Keratinocyte (primary cell): ENCODE data around the gene KCNK18. TPM values are rescaled to one million over a fixed set of nuclear protein-coding genes. Genes with fewer than 3 reads are reported as not detected.

Experiments
- DNase-seq: peaks from one replicate; pipeline ENCODE4 v3.0.0-alpha.2; 2011; ENCODE audit warnings: low read depth, missing footprints, low spot score
- FAIRE-seq: peaks from 2 replicates; lab custom pipeline; 2011; peaks lifted over from hg19 to GRCh38; lab: Jason Lieb, UNC
- H2AFZ ChIP-seq: 2 replicates; pipeline ENCODE4 v1.6.0; 2012; ENCODE audit warnings: low read length, control low read depth, inconsistent platforms; ENCODE audit not compliant: control insufficient read depth
- H3K27ac ChIP-seq: 2 replicates; pipeline ENCODE4 v1.5.1; 2011; ENCODE audit warnings: low read length; ENCODE audit not compliant: control insufficient read depth, insufficient read depth
- H3K27me3 ChIP-seq: 3 replicates; pipeline ENCODE4 v1.6.0; 2011; ENCODE audit warnings: low read length; ENCODE audit not compliant: control insufficient read depth, insufficient read depth; ENCODE audit errors: extremely low read depth
- H3K36me3 ChIP-seq, 2 experiments: 2 replicates in 1 of 2; 3 replicates in 1 of 2; pipeline ENCODE4 v1.5.1; 2011; ENCODE audit warnings: low read length in 2 of 2, mild to moderate bottlenecking in 1 of 2; ENCODE audit not compliant: control insufficient read depth in 2 of 2, insufficient read depth in 2 of 2; ENCODE audit errors: extremely low read depth in 1 of 2
- H3K4me1 ChIP-seq: 3 replicates; pipeline ENCODE4 v1.5.1; 2011; ENCODE audit warnings: low read length; ENCODE audit not compliant: control insufficient read depth, insufficient read depth; ENCODE audit errors: extremely low read depth
- H3K4me2 ChIP-seq: 3 replicates; pipeline ENCODE4 v1.6.0; 2011; ENCODE audit warnings: low read depth, low read length; ENCODE audit not compliant: control insufficient read depth, insufficient read depth; ENCODE audit errors: extremely low read depth
- H3K4me3 ChIP-seq, 3 experiments: fragments of 200-600 bp in 1 of 3; sonication (generic) in 1 of 3; 2 replicates in 2 of 3; 3 replicates in 1 of 3; pipeline ENCODE4 v1.5.1; 2011 to 2016; ENCODE audit warnings: low read length in 3 of 3, mild to moderate bottlenecking in 3 of 3, control low read depth in 2 of 3, inconsistent platforms in 1 of 3, low read depth in 1 of 3, mixed read lengths in 1 of 3, mixed run types in 1 of 3, moderate library complexity in 1 of 3; ENCODE audit not compliant: control insufficient read depth in 2 of 3, insufficient read depth in 2 of 3; ENCODE audit errors: extremely low read depth in 1 of 3
- H3K79me2 ChIP-seq: 2 replicates; pipeline ENCODE4 v1.6.0; 2012; ENCODE audit warnings: low read length; ENCODE audit not compliant: control insufficient read depth, insufficient read depth
- H3K9ac ChIP-seq: 3 replicates; pipeline ENCODE4 v1.6.0; 2011; ENCODE audit warnings: low read length; ENCODE audit not compliant: control insufficient read depth, insufficient read depth; ENCODE audit errors: extremely low read depth
- H3K9me1 ChIP-seq: 3 replicates; pipeline ENCODE4 v1.6.0; 2011; ENCODE audit warnings: low read length; ENCODE audit not compliant: control insufficient read depth, insufficient read depth; ENCODE audit errors: extremely low read depth
- H3K9me3 ChIP-seq: 2 replicates; pipeline ENCODE4 v1.5.1; 2012; ENCODE audit warnings: low read depth, low read length; ENCODE audit not compliant: control insufficient read depth
- H4K20me1 ChIP-seq: 3 replicates; pipeline ENCODE4 v1.6.0; 2011; ENCODE audit warnings: low read length; ENCODE audit not compliant: control insufficient read depth, insufficient read depth; ENCODE audit errors: extremely low read depth
- CTCF ChIP-seq, 3 experiments: IDR thresholded peaks in 1 of 3; conservative IDR thresholded peaks in 1 of 3; optimal IDR thresholded peaks in 1 of 3; 2 replicates in 2 of 3; 3 replicates in 1 of 3; pipeline versions ENCODE3 to v1.5.1; 2011; ENCODE audit warnings: low read length in 3 of 3, mild to moderate bottlenecking in 3 of 3, moderate library complexity in 2 of 3, control low read depth in 1 of 3, inconsistent platforms in 1 of 3; ENCODE audit not compliant: insufficient read depth in 2 of 3; ENCODE audit errors: extremely low read depth in 1 of 3
- EZH2 ChIP-seq: IDR thresholded peaks from one replicate; pipeline ENCODE4 v1.6.1; 2012; ENCODE audit warnings: inconsistent platforms, mild to moderate bottlenecking, low read length, moderate library complexity
- dilution Hi-C: fragments of 300-500 bp; cut with MboI; formaldehyde crosslinking; loops from one replicate; pipeline ENCODE4 v1.7.0; 2020; ENCODE audit warnings: low sequenced_read_pairs; ENCODE audit not compliant: extremely low pct_ligation_motif_present
- polyA plus RNA-seq, 5 experiments: library from polyadenylated mRNA; depleted of rRNA in 3 of 5; stranded (reverse) in 3 of 5; stranded (forward) in 1 of 5; unstranded in 1 of 5; fragments of >200 nt; gene quantifications; 1 replicate in 1 of 5; 2 replicates in 3 of 5; 3 replicates in 1 of 5; pipeline versions ENCODE4 v1.2.1 to v1.2.3, GENCODE V29; 2011 to 2012; ENCODE audit warnings: missing spikeins in 2 of 5, low read depth in 1 of 5, low replicate concordance in 1 of 5

KCNK18 gene
- polyA plus RNA-seq, 1 donor (not counting 4 experiments of a cell fraction or from before 2014, with no cell fraction given) = not detected

DNA sequence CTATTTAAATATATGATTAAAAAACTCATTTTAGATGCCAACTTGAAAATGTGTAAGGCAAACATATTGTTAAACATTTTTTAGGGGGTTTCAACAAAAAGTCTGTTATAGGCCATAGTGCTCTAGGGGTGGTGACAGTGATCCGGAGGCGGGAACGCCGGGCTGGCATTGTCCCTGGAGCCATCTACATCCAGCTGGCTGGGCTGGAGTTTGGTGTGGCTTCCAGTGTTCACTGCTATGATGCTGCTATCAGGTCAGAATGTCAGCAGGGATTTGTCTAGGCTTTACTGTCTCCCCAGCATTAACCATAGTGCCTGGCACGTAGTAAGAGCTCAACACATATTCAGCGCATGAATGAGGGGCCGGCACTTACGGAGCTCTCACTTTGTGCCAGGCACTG is 41.8 kb downstream of the KCNK18 start:
- no peaks in the 10 kb centered on the region for H3K4me1 ChIP-seq
- no peaks in the 10 kb centered on the region for H3K36me3 ChIP-seq
- H3K27me3 ChIP-seq = peaks cover 64% of the 10 kb centered on the region
- no peaks in the 10 kb centered on the region for H3K9me1 ChIP-seq
- no peaks in the 10 kb centered on the region for H3K79me2 ChIP-seq
- DNase-seq (no peak), FAIRE-seq (no peak)
- no peak overlapping the region for H3K4me3 ChIP-seq
- dilution Hi-C loops = no loop called here
- no peaks in the 10 kb centered on the region for H3K9me3 ChIP-seq
- H2AFZ ChIP-seq = no peak overlapping the region
- no peaks in the 10 kb centered on the region for H4K20me1 ChIP-seq
- no peak overlapping the region for H3K9ac ChIP-seq
- H3K27ac ChIP-seq = no peak overlapping the region
- no peak overlapping the region for H3K4me2 ChIP-seq
- TF ChIP-seq EZH2 = no peak

DNA sequence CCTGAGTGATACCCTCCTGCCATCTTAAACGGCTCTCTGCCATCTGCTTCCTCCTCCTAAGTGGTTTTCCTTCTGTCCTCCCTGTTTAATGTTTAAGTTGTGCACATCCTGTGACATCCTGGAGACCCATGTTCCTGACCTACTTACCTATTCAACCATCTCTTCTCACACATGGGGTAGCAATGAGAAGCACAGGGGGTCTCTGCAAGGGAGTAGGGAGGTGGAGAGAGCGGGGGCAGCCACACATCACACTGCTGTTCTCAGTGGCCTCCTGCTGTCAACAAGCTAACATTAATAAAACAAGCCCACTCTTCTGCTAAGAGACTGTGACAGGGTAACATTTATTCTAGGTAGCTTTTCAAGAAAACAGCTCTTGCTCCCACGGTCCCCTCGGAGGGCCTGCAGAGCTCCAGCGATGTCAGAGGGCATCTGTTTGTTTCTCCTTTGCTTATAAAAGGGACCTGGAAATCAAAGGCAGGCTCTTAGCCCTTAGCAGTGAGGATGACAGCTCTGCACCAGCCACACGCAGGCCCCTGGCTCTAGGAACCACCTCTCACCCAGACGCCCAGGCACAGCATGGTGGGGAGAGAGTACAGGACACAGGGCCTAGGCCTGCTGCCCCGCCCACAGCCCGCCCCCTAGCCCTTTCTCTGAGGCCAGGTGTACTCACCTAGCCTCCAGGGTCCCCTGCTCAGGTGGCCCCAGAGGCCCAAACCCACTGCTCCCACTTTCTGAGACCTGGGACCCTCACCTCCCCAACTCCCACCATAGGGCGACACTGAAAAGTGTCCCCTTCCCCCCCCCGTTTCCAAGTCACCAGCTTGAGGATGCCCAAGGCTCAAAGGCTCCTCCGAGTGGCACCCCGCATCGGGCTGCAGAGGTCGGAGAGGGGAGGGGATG is 42.7 kb downstream of the KCNK18 start:
- DNase-seq = no peak
- no peak overlapping the region for H3K4me3 ChIP-seq
- H4K20me1 ChIP-seq = no peaks in the 10 kb centered on the region
- no peaks in the 10 kb centered on the region for H3K9me1 ChIP-seq
- no peaks in the 10 kb centered on the region for H3K79me2 ChIP-seq
- H3K9me3 ChIP-seq = no peaks in the 10 kb centered on the region
- H3K27ac ChIP-seq = no peak overlapping the region
- peaks cover 73% of the 10 kb centered on the region for H3K27me3 ChIP-seq
- H3K9ac ChIP-seq = no peak overlapping the region
- dilution Hi-C loops = no loop called here
- H3K4me2 ChIP-seq = no peak overlapping the region
- no peaks in the 10 kb centered on the region for H3K4me1 ChIP-seq
- H3K36me3 ChIP-seq = no peaks in the 10 kb centered on the region
- TF ChIP-seq EZH2 = no peak
- no peak for TF ChIP-seq CTCF (optimal IDR thresholded peaks at IDR 0.05 in 1 of 3, IDR thresholded peaks at IDR 0.05 in 1 of 3, conservative IDR thresholded peaks at IDR 0.05 in 1 of 3; ENCODE audit: extremely low read depth in 1 of 3, insufficient read depth in 2 of 3, low read length in 3 of 3)
- FAIRE-seq = no peak
- H2AFZ ChIP-seq = no peak overlapping the region
